EL (cell line): ENCODE results near the gene PPAN.
A peak's percentile ranks its signal among the peaks of the same experiment; 100 is the strongest.

ENCODE experiments used
- DNase-seq: peaks from one replicate; pipeline ENCODE4 v3.0.0-alpha.2; 2016

The PPAN gene

GRCh38 chr19:10106100-10106936, at the start of gene PPAN:
PPAN (plus strand) TSS chr19:10106362; CDS start chr19:10106395, 33 bp downstream.
- DNase-seq, result peak; percentile 99

- DNase-seq, result no peak
These were observed 44.3 kb upstream of the PPAN start for GRCh38 chr19:10061717-10062310.

- DNase-seq, result no peak
These were observed 38.0 kb upstream of the PPAN start for GRCh38 chr19:10068205-10068604.

- DNase-seq, result no peak
These were observed 37.1 kb upstream of the PPAN start for GRCh38 chr19:10069046-10069445.

- no peak for DNase-seq
These were observed 35.3 kb upstream of the PPAN start for GRCh38 chr19:10070730-10071446.

GRCh38 chr19:10074153-10074552, 32.0 kb upstream of the PPAN start:
- peak; percentile 40 for DNase-seq

GRCh38 chr19:10076535-10076934, 29.6 kb upstream of the PPAN start:
- no peak for DNase-seq

- DNase-seq, result no peak
These were observed 27.8 kb upstream of the PPAN start for GRCh38 chr19:10078329-10078728.

- no peak for DNase-seq
These were observed 27.1 kb upstream of the PPAN start for GRCh38 chr19:10079031-10079453.

GRCh38 chr19:10083911-10084310, 22.3 kb upstream of the PPAN start:
- DNase-seq, result no peak

- DNase-seq, result no peak
These were observed 21.4 kb upstream of the PPAN start for GRCh38 chr19:10084803-10085202.

- peak; percentile 84 for DNase-seq
These were observed 20.2 kb upstream of the PPAN start, which contains the start of gene SHFL for GRCh38 chr19:10085641-10086590. SHFL (plus strand) TSS chr19:10086317; CDS start chr19:10086428, 111 bp downstream.

GRCh38 chr19:10086591-10087192, 19.5 kb upstream of the PPAN start:
- peak; percentile 27 for DNase-seq

- no peak for DNase-seq
These were observed 18.7 kb upstream of the PPAN start for GRCh38 chr19:10087296-10088061.

- no peak for DNase-seq
These were observed 17.1 kb upstream of the PPAN start for GRCh38 chr19:10088949-10089554.

- no peak for DNase-seq
These were observed 16.3 kb upstream of the PPAN start for GRCh38 chr19:10089801-10090375.

GRCh38 chr19:10091370-10091687, 14.8 kb upstream of the PPAN start:
- DNase-seq, result no peak

- DNase-seq, result no peak
These were observed 14.1 kb upstream of the PPAN start for GRCh38 chr19:10091895-10092641.

GRCh38 chr19:10092648-10093294, 13.4 kb upstream of the PPAN start:
- DNase-seq, result no peak
